ENCODE measurements around the gene CD83.

GRCh38 chr6:14148471-14148870, 30.9 kb downstream of the CD83 start:
- TF ChIP-seq CTCF (IDR thresholded peaks at IDR 0.05) (no peak), POLR2A (IDR thresholded peaks at IDR 0.05) (no peak)
